ENCODE data around the gene CASZ1. TPM values are rescaled to one million over a fixed set of nuclear protein-coding genes. Genes with fewer than 3 reads are reported as not detected.

The CASZ1 gene
- total and polyA plus RNA-seq, 2 experiments from 2014 or later = 6.2 to 6.7 TPM

- TF ChIP-seq ZNF462 (CRISPR knock-in tag; IDR thresholded peaks at IDR 0.05) = no peak
Observed at GRCh38 chr1:10631811-10632593, 164.4 kb downstream of the CASZ1 start (continued).

- no peak overlapping the region for H3K4me3 ChIP-seq
- Mint-ChIP-seq H3K36me3 (ENCODE audit: low read depth) (no peaks in the 10 kb centered on the region), H3K27me3 (ENCODE audit: insufficient read depth, low read depth, poor library complexity) (peaks cover 12% of the 10 kb centered on the region), H3K4me3 (no peak overlapping the region), H3K4me1 (peaks cover 32% of the 10 kb centered on the region), H3K9me3 (no peaks in the 10 kb centered on the region), H3K27ac (peak overlapping the region; percentile 67; the same call in 1 of the 2 replicates)
- H3K4me1 ChIP-seq (ENCODE audit: insufficient read depth) = peaks cover 24% of the 10 kb centered on the region
- H2AFZ ChIP-seq = no peak overlapping the region
- no peaks in the 10 kb centered on the region for H3F3A ChIP-seq (replicated peaks; ENCODE audit: low read depth)
- no peaks in the 10 kb centered on the region for H4K20me1 ChIP-seq (replicated peaks; ENCODE audit: insufficient read depth)
- ATAC-seq (no peak), DNase-seq (ENCODE audit: low spot score) (no peak)
- H3K9me2 ChIP-seq (ENCODE audit: insufficient read depth) = no peaks in the 10 kb centered on the region
- no peaks in the 10 kb centered on the region for H3K36me3 ChIP-seq (ENCODE audit: insufficient read depth)
- H3K79me2 ChIP-seq (replicated peaks; ENCODE audit: insufficient read depth) = no peaks in the 10 kb centered on the region
- H3K27me3 ChIP-seq (ENCODE audit: insufficient read depth) = no peaks in the 10 kb centered on the region
- H3K27ac ChIP-seq (ENCODE audit: low read depth) = 0 out of 2 replicates have a peak overlapping the region, but pooled peaks have one; percentile 32
- peak overlapping the region; percentile 72; the same call in 1 of the 2 replicates for H3K4me2 ChIP-seq
- no peak for TF ChIP-seq EZH2 (IDR thresholded peaks at IDR 0.05; ENCODE audit: low read depth, unreplicated experiment)
- no peak for TF ChIP-seq NANOG (IDR thresholded peaks at IDR 0.05; ENCODE audit: borderline replicate concordance)
- TF ChIP-seq ZNF331 (CRISPR knock-in tag; IDR thresholded peaks at IDR 0.05; ENCODE audit: low read depth) = no peak
- no peak for TF ChIP-seq ZNF462 (CRISPR knock-in tag; IDR thresholded peaks at IDR 0.05)
- no peak for TF ChIP-seq JUNB (IDR thresholded peaks at IDR 0.05; ENCODE audit: unreplicated experiment)
- TF ChIP-seq CREB1 (CRISPR knock-in tag; IDR thresholded peaks at IDR 0.05; ENCODE audit: low read depth) = no peak
- TF ChIP-seq ZNF114 (CRISPR knock-in tag; IDR thresholded peaks at IDR 0.05) = no peak
- TF ChIP-seq STAT1 (IDR thresholded peaks at IDR 0.05; ENCODE audit: unreplicated experiment) = no peak
Observed at GRCh38 chr1:10631121-10631810, 165.2 kb downstream of the CASZ1 start.
